GM23338 (cell line): ENCODE data around the gene POLR3A. TPM values are rescaled to one million over a fixed set of nuclear protein-coding genes. Genes with fewer than 3 reads are reported as not detected.

Source experiments
- ATAC-seq: fragments of 200-7000 bp; cut with Tn5 transposase; 3 replicates; pipeline ENCODE4 v1.9.1; 2020
- DNase-seq: peaks from one replicate; pipeline ENCODE4 v3.0.0-alpha.2; 2015; ENCODE audit warnings: low spot score
- H2AFZ ChIP-seq: fragments of 200-600 bp; sonication (generic); 2 replicates; pipeline ENCODE4 v1.8.0; 2016; ENCODE audit warnings: antibody characterized with exemption, mild to moderate bottlenecking, moderate library complexity
- H3F3A ChIP-seq: fragments of 200-600 bp; sonication (generic); replicated peaks from 2 replicates; pipeline ENCODE4 v1.8.0; 2017; ENCODE audit warnings: antibody characterized with exemption, mixed run types, low read depth
- H3K27ac ChIP-seq: fragments of 200-600 bp; sonication (generic); 2 replicates; pipeline ENCODE4 v1.6.1; 2016; ENCODE audit warnings: low read depth
- H3K27me3 ChIP-seq: fragments of 200-600 bp; sonication (generic); 2 replicates; pipeline ENCODE4 v1.8.0; 2016; ENCODE audit warnings: mild to moderate bottlenecking, mixed run types, moderate library complexity; ENCODE audit not compliant: insufficient read depth
- H3K36me3 ChIP-seq: fragments of 200-600 bp; sonication (generic); 2 replicates; pipeline ENCODE4 v1.8.0; 2016; ENCODE audit warnings: mild to moderate bottlenecking; ENCODE audit not compliant: insufficient read depth
- H3K4me1 ChIP-seq: fragments of 200-600 bp; sonication (generic); 2 replicates; pipeline ENCODE4 v1.8.0; 2016; ENCODE audit warnings: mild to moderate bottlenecking, moderate library complexity; ENCODE audit not compliant: insufficient read depth
- H3K4me2 ChIP-seq: fragments of 200-600 bp; sonication (generic); 2 replicates; pipeline ENCODE4 v1.7.1; 2017; ENCODE audit warnings: mixed run types
- H3K4me3 ChIP-seq: fragments of 200-600 bp; sonication (generic); 2 replicates; pipeline ENCODE4 v1.6.1; 2016; ENCODE audit warnings: mixed run types
- H3K79me2 ChIP-seq: fragments of 200-600 bp; sonication (generic); replicated peaks from 2 replicates; pipeline ENCODE4 v1.8.0; 2017; ENCODE audit warnings: mild to moderate bottlenecking; ENCODE audit not compliant: insufficient read depth
- H3K9me2 ChIP-seq: fragments of 200-600 bp; sonication (generic); 2 replicates; pipeline ENCODE4 v1.8.0; 2017; ENCODE audit not compliant: insufficient read depth
- H4K20me1 ChIP-seq: fragments of 200-600 bp; sonication (generic); replicated peaks from 2 replicates; pipeline ENCODE4 v1.8.0; 2017; ENCODE audit warnings: mild to moderate bottlenecking; ENCODE audit not compliant: insufficient read depth
- H3K27ac Mint-ChIP-seq: 2 replicates; pipeline ENCODE4 v1.8.0; 2020; ENCODE audit warnings: inconsistent platforms, mild to moderate bottlenecking, moderate library complexity, mixed read lengths
- H3K27me3 Mint-ChIP-seq: 3 replicates; pipeline ENCODE4 v1.8.0; 2022; ENCODE audit warnings: low read depth, mild to moderate bottlenecking, moderate library complexity, mixed read lengths, inconsistent platforms; ENCODE audit not compliant: insufficient read depth, poor library complexity
- H3K36me3 Mint-ChIP-seq: 3 replicates; pipeline ENCODE4 v1.8.0; 2021; ENCODE audit warnings: low read depth, mild to moderate bottlenecking, inconsistent platforms, moderate library complexity, mixed read lengths
- H3K4me1 Mint-ChIP-seq: 3 replicates; pipeline ENCODE4 v1.8.0; 2020; ENCODE audit warnings: mild to moderate bottlenecking, inconsistent platforms, mixed read lengths
- H3K4me3 Mint-ChIP-seq: 3 replicates; pipeline ENCODE4 v1.8.0; 2021; ENCODE audit warnings: moderate library complexity, mild to moderate bottlenecking, inconsistent platforms, mixed read lengths
- H3K9me3 Mint-ChIP-seq: 3 replicates; pipeline ENCODE4 v1.8.0; 2020; ENCODE audit warnings: moderate library complexity, mild to moderate bottlenecking, inconsistent platforms, mixed read lengths
- POLR2AphosphoS5 ChIP-seq: IDR thresholded peaks from 2 replicates; pipeline ENCODE4 v1.6.1; 2016; ENCODE audit warnings: antibody characterized with exemption, low read depth
- ZNF114 ChIP-seq: fragments of 250-450 bp; sonication (Bioruptor Pico); IDR thresholded peaks from 2 replicates; pipeline ENCODE4 v1.5.0; 2020; ENCODE audit warnings: mild to moderate bottlenecking, moderate library complexity
- ZNF331 ChIP-seq: fragments of 250-450 bp; sonication (Bioruptor Pico); IDR thresholded peaks from 2 replicates; pipeline ENCODE4 v1.5.0; 2020; ENCODE audit warnings: low read depth, mild to moderate bottlenecking, moderate library complexity
- ZNF462 ChIP-seq: fragments of 250-450 bp; sonication (Bioruptor Pico); IDR thresholded peaks from 2 replicates; pipeline ENCODE4 v1.5.0; 2020; ENCODE audit warnings: mild to moderate bottlenecking, moderate library complexity
- polyA plus RNA-seq: library from polyadenylated mRNA; unstranded; fragments of >200 nt; fragmentation: Nextera tagmentation; extraction: Ambion mirVana; gene quantifications from 2 replicates; pipeline ENCODE4 v1.2.1, GENCODE V29; 2016
- total RNA-seq: library from RNA; depleted of rRNA; stranded (reverse); fragments of >200 nt; shearing (Covaris generic); gene quantifications from 2 replicates; pipeline ENCODE4 v1.2.3, GENCODE V29; 2014

POLR3A gene
- total and polyA plus RNA-seq, 2 experiments from 2014 or later = 11.6 to 35.5 TPM

- H3K4me3 Mint-ChIP-seq = no peak overlapping the region
- peak overlapping the region; percentile 73 for H3K27ac ChIP-seq
- peak; percentile 13 for TF ChIP-seq POLR2AphosphoS5
- no peak for TF ChIP-seq ZNF114 (CRISPR knock-in tag)
- TF ChIP-seq ZNF462 = no peak
- no peak overlapping the region for H3K4me3 ChIP-seq
- H3K36me3 Mint-ChIP-seq = peaks cover 57% of the 10 kb centered on the region
- H3K4me1 ChIP-seq = peaks cover 59% of the 10 kb centered on the region
- H3K9me2 ChIP-seq = no peaks in the 10 kb centered on the region
- peaks cover 60% of the 10 kb centered on the region for H3F3A ChIP-seq
- ATAC-seq (no peak), DNase-seq (no peak)
- no peak overlapping the region for H3K4me2 ChIP-seq
- no peak overlapping the region for H2AFZ ChIP-seq
- H3K27me3 Mint-ChIP-seq = peaks cover 27% of the 10 kb centered on the region
- peak overlapping the region; percentile 24; the same call in 1 of the 2 replicates for H3K27ac Mint-ChIP-seq
- no peaks in the 10 kb centered on the region for H3K27me3 ChIP-seq
- H4K20me1 ChIP-seq = peaks cover 49% of the 10 kb centered on the region
- peaks cover 33% of the 10 kb centered on the region for H3K79me2 ChIP-seq
- H3K9me3 Mint-ChIP-seq = peaks cover 2% of the 10 kb centered on the region; the same call in 1 of the 3 replicates
- peaks cover 30% of the 10 kb centered on the region for H3K36me3 ChIP-seq
- H3K4me1 Mint-ChIP-seq = peaks cover 59% of the 10 kb centered on the region
Observed at GRCh38 chr10:78042752-78043104, 13.4 kb upstream of the POLR3A start.

GRCh38 chr10:78042058-78042751, 12.9 kb upstream of the POLR3A start:
- H3K27me3 Mint-ChIP-seq = peaks cover 27% of the 10 kb centered on the region

More at GRCh38 chr10:78042058-78042751, 12.9 kb upstream of the POLR3A start:
- no peak overlapping the region for H3K4me3 Mint-ChIP-seq
- H4K20me1 ChIP-seq = peaks cover 55% of the 10 kb centered on the region
- H3K27ac ChIP-seq = peak overlapping the region; percentile 73
- H3K79me2 ChIP-seq = peaks cover 38% of the 10 kb centered on the region
- no peak overlapping the region for H2AFZ ChIP-seq
- H3F3A ChIP-seq = peaks cover 65% of the 10 kb centered on the region
- H3K4me1 ChIP-seq = peaks cover 61% of the 10 kb centered on the region
- peaks cover 36% of the 10 kb centered on the region for H3K36me3 ChIP-seq
- H3K4me2 ChIP-seq = peak overlapping the region; percentile 21; the same call in 1 of the 2 replicates
- H3K27ac Mint-ChIP-seq = peak overlapping the region; percentile 73; the same call in 1 of the 2 replicates
- no peak overlapping the region for H3K4me3 ChIP-seq
- TF ChIP-seq POLR2AphosphoS5 (peak; percentile 1; the same call in 1 of the 2 replicates), ZNF331 (CRISPR knock-in tag) (no peak)
- ATAC-seq (no peak; the same call in 2 of the 3 replicates), DNase-seq (no peak)
- no peaks in the 10 kb centered on the region for H3K27me3 ChIP-seq
- no peaks in the 10 kb centered on the region for H3K9me2 ChIP-seq
- peaks cover 2% of the 10 kb centered on the region; the same call in 1 of the 3 replicates for H3K9me3 Mint-ChIP-seq
- H3K4me1 Mint-ChIP-seq = peaks cover 60% of the 10 kb centered on the region
- peaks cover 62% of the 10 kb centered on the region for H3K36me3 Mint-ChIP-seq
